HG03469 (cell line): ENCODE data around the gene DHDH.

Source experiments
- ATAC-seq: cut with Tn5 transposase; IDR thresholded peaks from one replicate; pipeline ENCODE4 v1.9.1; 2021; ENCODE audit warnings: mild to moderate bottlenecking, moderate library complexity, moderate number of reproducible peaks; ENCODE audit not compliant: unreplicated experiment

DHDH gene

GRCh38 chr19:48991011-48991609 is 57.6 kb downstream of the DHDH start:
- ATAC-seq, result no peak

DNA sequence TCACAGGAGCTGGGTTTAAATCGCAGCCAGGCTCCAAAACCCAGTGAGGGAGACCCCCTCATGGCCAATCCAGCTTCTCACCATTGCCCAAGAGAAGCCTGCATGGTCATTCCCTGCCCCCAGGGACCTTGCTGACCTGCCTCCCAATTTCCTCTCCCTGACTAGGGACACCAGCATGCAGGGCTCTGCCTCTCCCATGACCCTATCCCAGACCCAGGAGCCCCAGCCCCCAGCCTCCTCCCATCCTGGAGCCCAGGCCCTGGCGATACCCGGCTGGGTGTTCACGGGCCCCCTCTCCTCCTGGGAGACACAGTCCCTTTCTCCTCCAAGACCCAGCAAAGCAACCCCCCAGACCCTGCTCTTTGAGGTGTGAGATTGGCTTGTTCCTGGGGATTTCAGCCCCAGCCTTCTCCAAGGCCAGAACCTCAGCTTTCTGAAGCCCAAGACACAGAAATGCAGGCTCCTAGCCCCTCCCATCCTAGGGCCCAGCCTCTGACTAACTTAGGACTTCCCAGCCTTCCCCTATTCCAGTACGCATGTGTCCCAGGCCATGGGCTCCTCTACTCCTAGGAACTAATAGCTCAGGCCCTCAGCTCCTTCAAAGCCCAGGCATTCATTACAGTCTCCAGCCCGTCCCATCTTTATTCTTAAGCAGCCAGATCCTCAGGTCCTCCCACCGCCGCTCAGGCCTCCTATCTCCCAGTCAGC is 58.5 kb downstream of the DHDH start:
- no peak for ATAC-seq

- no peak for ATAC-seq
These were observed 59.2 kb downstream of the DHDH start for GRCh38 chr19:48992581-48993174.

DNA sequence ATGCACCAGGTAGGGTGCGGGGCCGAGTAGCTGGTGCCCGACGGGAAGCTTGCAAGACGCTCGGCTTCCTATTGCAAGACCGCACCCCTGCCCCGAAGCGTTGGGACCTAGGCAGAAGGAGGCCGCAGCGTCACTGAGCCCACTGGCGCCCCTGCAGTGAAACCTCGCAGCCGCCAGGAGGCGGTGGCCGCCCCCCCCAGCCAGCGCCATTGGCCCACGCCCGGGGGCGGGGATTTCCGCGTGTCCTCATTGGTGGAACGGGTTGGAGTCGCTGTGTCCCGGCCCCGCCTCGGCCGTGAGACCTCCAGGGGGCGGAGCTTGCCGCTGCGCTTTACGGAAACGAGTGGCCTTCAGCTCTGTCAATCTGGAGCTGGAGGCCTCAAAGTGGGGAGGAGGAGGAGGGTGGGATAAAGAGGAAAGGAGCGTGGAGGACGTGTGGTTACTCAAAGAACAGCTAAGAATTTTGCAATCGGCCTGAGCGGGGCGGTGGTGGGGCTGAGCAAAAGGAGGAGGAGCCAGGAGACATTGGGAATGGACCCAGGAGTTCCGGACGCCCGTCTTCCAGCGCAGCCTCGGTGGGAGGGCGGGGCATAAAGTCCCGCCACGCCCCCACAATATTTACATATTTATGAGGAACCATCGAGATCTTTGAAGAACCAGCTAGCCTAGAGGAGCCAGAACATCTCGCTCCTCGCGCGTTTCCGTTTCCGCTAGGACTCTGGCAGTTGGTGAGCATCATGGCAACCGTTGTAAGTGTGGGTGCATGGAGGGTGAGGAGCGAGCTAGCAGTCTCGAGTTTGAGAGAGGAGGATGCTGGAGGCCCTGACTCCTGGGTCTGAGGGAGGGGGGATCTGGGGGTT is 59.9 kb downstream of the DHDH start, which contains the start of the genes GYS1 and RUVBL2:
Gene GYS1 (minus strand): TSS at position 135 of the 860 bp plus-strand sequence. CDS start 197 bp downstream, outside the sequence.
Gene RUVBL2 (plus strand): TSS at position 713 of the 860 bp plus-strand sequence. CDS start 25 bp downstream, at position 738.
- peak; percentile 71 for ATAC-seq

- ATAC-seq, result no peak
These were observed 60.5 kb downstream of the DHDH start for GRCh38 chr19:48994035-48994386.
